GM18861 (cell line): Measurements from ENCODE around the gene SMURF1.

Experiments
- ATAC-seq: cut with Tn5 transposase; IDR thresholded peaks from one replicate; pipeline ENCODE4 v1.9.1; 2021; ENCODE audit not compliant: unreplicated experiment

Gene SMURF1

GRCh38 chr7:99098824-99099498 is 44.9 kb downstream of the SMURF1 start:
- no peak for ATAC-seq

- no peak for ATAC-seq
Observed at GRCh38 chr7:99098286-99098823, 45.6 kb downstream of the SMURF1 start.

GRCh38 chr7:99097730-99098129 is 46.2 kb downstream of the SMURF1 start:
- ATAC-seq: no peak

GRCh38 chr7:99096124-99096887 is 47.6 kb downstream of the SMURF1 start:
- ATAC-seq: no peak

- ATAC-seq: no peak
Observed at GRCh38 chr7:99095698-99096097, 48.2 kb downstream of the SMURF1 start.

GRCh38 chr7:99094401-99094800 is 49.5 kb downstream of the SMURF1 start:
- ATAC-seq: no peak

- no peak for ATAC-seq
Observed at GRCh38 chr7:99092064-99092720, 51.7 kb downstream of the SMURF1 start.

GRCh38 chr7:99090771-99091542 is 53.0 kb downstream of the SMURF1 start:
- no peak for ATAC-seq

GRCh38 chr7:99089914-99090629 is 53.8 kb downstream of the SMURF1 start:
- no peak for ATAC-seq

GRCh38 chr7:99086944-99087343 is 57.0 kb downstream of the SMURF1 start:
- no peak for ATAC-seq

- ATAC-seq: no peak
Observed at GRCh38 chr7:99086532-99086931, 57.4 kb downstream of the SMURF1 start.

- no peak for ATAC-seq
Observed at GRCh38 chr7:99083733-99084132, 60.2 kb downstream of the SMURF1 start.

GRCh38 chr7:99083068-99083651 is 60.7 kb downstream of the SMURF1 start:
- ATAC-seq: no peak

GRCh38 chr7:99080679-99081078 is 63.2 kb downstream of the SMURF1 start:
- no peak for ATAC-seq

GRCh38 chr7:99079104-99079503 is 64.8 kb downstream of the SMURF1 start:
- ATAC-seq: no peak

GRCh38 chr7:99078416-99078815 is 65.5 kb downstream of the SMURF1 start:
- ATAC-seq: no peak

GRCh38 chr7:99076615-99077014 is 67.3 kb downstream of the SMURF1 start:
- no peak for ATAC-seq

- ATAC-seq: no peak
Observed at GRCh38 chr7:99073839-99074446, 70.0 kb downstream of the SMURF1 start.

GRCh38 chr7:99072126-99072525 is 71.8 kb downstream of the SMURF1 start:
- no peak for ATAC-seq

GRCh38 chr7:99070361-99070760 is 73.5 kb downstream of the SMURF1 start:
- ATAC-seq: no peak
